Activated T-helper 2 cell treated with anti-CD3 and anti-CD28 coated beads, Interferon-gamma antibody, Interleukin-2, Interleukin-4, amounts not matched to agents 10 μg/mL and 5 μg/mL and 100 μg/mL, durations not matched to agents 14 hours and 24 hours and 36 hours (primary cell): Measurements from ENCODE around the gene EXOC2. TPM values are rescaled to one million over a fixed set of nuclear protein-coding genes. Genes with fewer than 3 reads are reported as not detected.

ENCODE experiments used
- DNase-seq: peaks from one replicate; pipeline ENCODE4 v3.0.0; 2021; ENCODE audit warnings: low spot score
- H3K27ac Mint-ChIP-seq: one replicate; pipeline ENCODE4 v1.8.0; 2021; ENCODE audit warnings: mixed read lengths
- H3K27me3 Mint-ChIP-seq: one replicate; pipeline ENCODE4 v1.8.0; 2021; ENCODE audit warnings: low read depth, mixed read lengths
- H3K36me3 Mint-ChIP-seq: one replicate; pipeline ENCODE4 v1.8.0; 2021; ENCODE audit warnings: low read depth, mixed read lengths
- H3K4me1 Mint-ChIP-seq: one replicate; pipeline ENCODE4 v1.8.0; 2021; ENCODE audit warnings: low read depth, mixed read lengths
- H3K4me3 Mint-ChIP-seq: one replicate; pipeline ENCODE4 v1.8.0; 2021; ENCODE audit warnings: low read depth, mild to moderate bottlenecking, moderate library complexity, mixed read lengths
- H3K9me3 Mint-ChIP-seq: one replicate; pipeline ENCODE4 v1.8.0; 2021; ENCODE audit warnings: mixed read lengths
- intact Hi-C: fragments of 100-400 bp; cut with micrococcal nuclease; formaldehyde crosslinking; loops from one replicate; pipeline ENCODE4 v1.15.1; 2023
- total RNA-seq: library from RNA; stranded (reverse); gene quantifications from 2 replicates; pipeline ENCODE4 v1.2.3, GENCODE V29; 2022

Gene EXOC2
- total RNA-seq, 1 donor from 2014 or later, result 53.9 TPM

- intact Hi-C loops, result no loop called here
- Mint-ChIP-seq H3K27me3 (no peaks in the 10 kb centered on the region), H3K4me3 (no peak overlapping the region), H3K9me3 (peaks cover 7% of the 10 kb centered on the region), H3K36me3 (peaks cover 11% of the 10 kb centered on the region), H3K4me1 (peaks cover 36% of the 10 kb centered on the region), H3K27ac (no peak overlapping the region)
- DNase-seq, result no peak
Measured at GRCh38 chr6:452301-453067, 240.5 kb downstream of the EXOC2 start.

DNA sequence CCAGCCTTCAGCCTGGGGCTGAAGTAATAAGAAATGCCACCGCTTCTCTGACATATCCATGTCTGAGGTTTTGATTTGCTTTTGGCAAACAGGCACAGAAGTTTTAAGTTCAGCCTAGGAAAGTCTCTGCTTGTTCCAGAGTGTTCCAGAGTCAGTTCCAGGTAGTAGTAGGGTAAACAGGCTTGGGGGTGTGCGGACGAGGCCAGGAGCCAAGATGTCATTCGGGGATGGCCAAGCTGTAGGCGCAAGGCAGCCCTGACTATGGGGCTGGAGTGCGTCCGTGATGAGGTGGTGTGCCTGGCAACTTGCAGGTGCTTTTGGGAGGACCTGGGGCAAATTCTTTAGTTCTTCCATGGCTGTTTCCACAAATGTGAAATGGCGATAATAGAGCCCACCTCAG, 241.1 kb downstream of the EXOC2 start:
- Mint-ChIP-seq H3K36me3 (peaks cover 5% of the 10 kb centered on the region), H3K9me3 (peaks cover 1% of the 10 kb centered on the region), H3K27me3 (no peaks in the 10 kb centered on the region), H3K4me3 (no peak overlapping the region), H3K27ac (no peak overlapping the region), H3K4me1 (peaks cover 34% of the 10 kb centered on the region)
- no peak for DNase-seq
- intact Hi-C loops, result no loop called here

DNA sequence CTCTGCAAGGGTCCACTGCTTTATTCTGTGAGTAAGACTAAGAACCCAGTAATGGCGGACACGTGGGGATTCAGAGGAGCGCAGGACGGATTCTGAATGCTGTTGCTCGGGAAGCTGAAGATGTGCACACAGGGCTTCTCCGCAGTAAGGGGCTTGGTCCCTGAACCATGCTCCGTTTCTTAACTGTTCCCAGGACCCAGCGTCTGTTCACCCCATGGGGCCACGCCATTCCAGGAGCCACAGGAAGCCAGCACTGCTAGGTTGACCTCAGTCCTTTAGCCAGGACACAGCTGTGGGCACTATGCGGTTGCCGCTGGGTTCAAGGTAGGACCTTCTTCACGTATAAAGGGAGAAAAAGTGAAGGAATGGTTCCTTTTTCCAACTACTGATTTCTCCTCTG, 241.6 kb downstream of the EXOC2 start:
- Mint-ChIP-seq H3K4me1 (peaks cover 39% of the 10 kb centered on the region), H3K27me3 (no peaks in the 10 kb centered on the region), H3K9me3 (no peaks in the 10 kb centered on the region), H3K36me3 (peaks cover 4% of the 10 kb centered on the region), H3K27ac (no peak overlapping the region), H3K4me3 (no peak overlapping the region)
- no peak for DNase-seq
- intact Hi-C loops, result no loop called here

GRCh38 chr6:449486-450419, 243.2 kb downstream of the EXOC2 start:
- Mint-ChIP-seq H3K27me3 (no peaks in the 10 kb centered on the region), H3K27ac (no peak overlapping the region), H3K4me3 (no peak overlapping the region), H3K9me3 (no peaks in the 10 kb centered on the region), H3K4me1 (peaks cover 49% of the 10 kb centered on the region), H3K36me3 (peaks cover 4% of the 10 kb centered on the region)
- intact Hi-C loops, result loop anchor here (5.0 kb wide), 1 partner anchor 47 kb away; no protein-coding TSS in a partner anchor
- DNase-seq, result no peak

- Mint-ChIP-seq H3K4me1 (peaks cover 47% of the 10 kb centered on the region), H3K27ac (no peak overlapping the region), H3K36me3 (no peaks in the 10 kb centered on the region), H3K27me3 (no peaks in the 10 kb centered on the region), H3K9me3 (no peaks in the 10 kb centered on the region), H3K4me3 (no peak overlapping the region)
- intact Hi-C loops, result loop anchor here (5.0 kb wide), 1 partner anchor 47 kb away; no protein-coding TSS in a partner anchor
- no peak for DNase-seq
Measured at GRCh38 chr6:449057-449430, 243.9 kb downstream of the EXOC2 start.

DNA sequence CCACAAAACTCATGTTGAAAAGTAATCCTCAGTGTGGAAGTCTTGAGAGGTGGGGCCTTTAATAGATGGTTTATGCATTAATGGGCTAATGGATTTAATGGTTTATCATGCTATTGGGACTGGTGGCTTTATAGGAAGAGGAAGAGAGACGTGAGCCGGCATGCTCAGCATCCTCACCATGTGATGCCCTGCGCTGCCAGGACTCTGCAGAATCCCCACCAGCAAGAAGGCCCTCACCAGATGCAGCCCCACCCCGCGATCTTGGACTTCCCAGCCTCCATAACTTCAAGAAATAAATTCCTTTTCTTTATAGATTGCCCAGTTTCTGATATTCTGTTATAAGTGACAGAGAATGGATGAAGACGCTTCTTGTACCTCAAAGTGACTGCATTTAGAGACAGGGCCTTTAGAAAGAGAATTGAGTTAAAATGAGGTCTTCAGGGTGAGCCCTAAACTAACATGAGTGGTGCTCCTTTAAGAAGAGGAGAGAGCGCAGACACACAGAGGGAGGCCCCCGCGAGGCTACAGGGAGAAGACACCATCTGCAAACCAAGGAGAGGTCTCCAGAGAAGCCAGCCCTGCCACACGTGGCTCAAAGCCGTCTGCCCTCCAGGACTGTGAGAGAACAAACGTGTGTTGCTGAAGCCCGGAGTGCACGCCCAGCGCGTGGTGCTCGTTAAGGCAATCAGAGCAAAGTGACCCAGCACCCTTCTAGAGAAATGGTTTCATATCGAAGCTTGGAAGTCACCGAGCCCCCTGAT, 244.5 kb downstream of the EXOC2 start:
- no peak for DNase-seq
- Mint-ChIP-seq H3K4me3 (no peak overlapping the region), H3K27ac (peak overlapping the region; percentile 91), H3K27me3 (no peaks in the 10 kb centered on the region), H3K9me3 (no peaks in the 10 kb centered on the region), H3K4me1 (peaks cover 53% of the 10 kb centered on the region), H3K36me3 (no peaks in the 10 kb centered on the region)
- intact Hi-C loops, result loop anchor here (5.0 kb wide), 1 partner anchor 46 kb away; no protein-coding TSS in a partner anchor

DNA sequence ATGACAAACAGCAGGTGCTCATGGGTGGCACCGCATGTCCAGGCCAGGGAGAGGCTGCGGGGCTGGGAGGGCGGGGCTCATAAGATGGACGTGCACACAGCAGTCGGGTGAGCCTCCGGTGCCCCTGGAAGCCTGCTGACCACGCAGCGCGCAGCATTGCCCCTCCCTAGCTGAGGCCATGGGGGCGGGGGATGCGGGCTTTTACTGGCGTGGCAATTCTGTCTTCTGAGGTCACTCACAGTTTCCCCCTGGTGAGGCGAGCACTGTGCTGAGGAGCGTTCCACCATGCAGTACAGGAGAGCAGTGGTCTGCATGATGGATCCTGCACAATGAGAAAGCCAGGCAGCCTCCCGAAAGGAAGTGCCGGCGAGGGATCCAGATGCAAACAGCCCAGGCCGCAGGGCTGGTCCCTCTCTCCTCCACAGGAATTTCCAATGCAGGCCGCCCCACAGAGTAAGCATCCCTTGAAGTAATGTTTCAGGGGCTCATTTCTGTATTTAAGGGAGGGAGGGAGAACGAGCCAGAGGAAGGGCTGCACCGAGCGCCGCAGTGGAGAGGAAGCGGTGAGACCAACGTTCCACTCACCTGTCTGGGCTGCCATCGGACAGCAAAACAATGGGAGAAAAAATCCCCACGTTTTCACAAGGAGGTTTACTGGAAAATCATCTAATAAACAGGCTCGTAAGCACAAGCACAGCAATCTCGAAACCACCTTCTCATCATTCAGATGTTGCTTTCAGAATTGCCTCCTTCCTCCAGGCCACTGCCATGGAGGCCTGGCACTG, 245.4 kb downstream of the EXOC2 start:
- Mint-ChIP-seq H3K27ac (peak overlapping the region; percentile 91), H3K36me3 (no peaks in the 10 kb centered on the region), H3K9me3 (no peaks in the 10 kb centered on the region), H3K4me1 (peaks cover 56% of the 10 kb centered on the region), H3K4me3 (peak overlapping the region; percentile 40), H3K27me3 (no peaks in the 10 kb centered on the region)
- no peak for DNase-seq
- intact Hi-C loops, result loop anchor here (1.0 to 5.0 kb wide), 5 partner anchors 19 to 155 kb away; partner anchors contain the start of genes DUSP22 and IRF4

GRCh38 chr6:446418-447366, 246.2 kb downstream of the EXOC2 start:
- Mint-ChIP-seq H3K36me3 (no peaks in the 10 kb centered on the region), H3K27me3 (no peaks in the 10 kb centered on the region), H3K9me3 (no peaks in the 10 kb centered on the region), H3K4me1 (peaks cover 54% of the 10 kb centered on the region), H3K4me3 (peak overlapping the region; percentile 40), H3K27ac (peak overlapping the region; percentile 91)
- intact Hi-C loops, result loop anchor here (1.0 to 5.0 kb wide), 8 partner anchors 14 to 154 kb away; partner anchors contain the start of genes DUSP22 and IRF4
- DNase-seq, result peak; percentile 88

DNA sequence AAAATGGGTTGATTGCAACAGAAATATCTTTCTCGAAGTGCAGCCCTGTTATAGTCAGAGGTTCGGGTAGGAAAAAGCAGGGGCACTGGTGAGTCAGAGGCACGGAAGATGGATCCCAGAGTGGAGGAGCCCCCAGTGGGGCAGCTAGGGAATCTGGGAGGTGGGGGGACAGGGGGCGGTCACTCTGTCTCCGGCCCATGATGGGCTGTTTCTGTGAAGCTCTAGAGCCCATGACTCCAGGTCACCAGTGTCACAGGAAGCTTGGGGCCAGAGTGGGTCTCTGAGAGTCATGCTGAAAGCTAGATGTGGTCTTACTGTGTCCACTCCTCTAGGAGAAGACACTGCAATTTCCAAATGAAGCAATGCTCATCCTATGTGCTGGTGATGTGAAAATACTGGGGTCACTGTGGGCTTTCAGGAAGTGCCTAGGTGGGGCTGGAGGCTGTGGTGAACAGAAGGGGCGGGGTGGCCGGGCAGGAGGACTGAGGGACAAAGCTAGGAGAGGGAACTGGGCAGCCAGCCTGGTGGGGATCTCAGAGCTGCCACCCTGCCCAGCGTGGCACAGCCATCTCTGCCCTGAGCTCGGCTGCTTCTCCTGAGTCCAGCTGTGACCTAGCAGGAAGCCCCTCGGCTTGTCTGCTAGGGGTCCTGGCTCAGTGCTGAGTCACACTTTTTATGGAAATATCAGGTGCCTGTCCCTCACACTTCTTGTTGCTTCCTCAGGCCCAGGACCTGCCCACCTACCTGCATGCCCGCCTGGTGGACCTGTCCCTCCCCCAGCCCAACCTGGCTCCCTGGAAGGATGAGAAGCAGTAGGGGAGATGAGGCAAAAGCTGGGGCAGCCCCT, 247.1 kb downstream of the EXOC2 start:
- no peaks in the 10 kb centered on the region for H3K27me3 Mint-ChIP-seq
- intact Hi-C loops, result loop anchor here (1.0 to 5.0 kb wide), 7 partner anchors 13 to 103 kb away; partner anchors contain the start of gene IRF4
- H3K4me3 Mint-ChIP-seq, result peak overlapping the region; percentile 45
- no peaks in the 10 kb centered on the region for H3K36me3 Mint-ChIP-seq
- H3K27ac Mint-ChIP-seq, result peak overlapping the region; percentile 91
- no peak for DNase-seq
- no peaks in the 10 kb centered on the region for H3K9me3 Mint-ChIP-seq
- H3K4me1 Mint-ChIP-seq, result peaks cover 53% of the 10 kb centered on the region

DNA sequence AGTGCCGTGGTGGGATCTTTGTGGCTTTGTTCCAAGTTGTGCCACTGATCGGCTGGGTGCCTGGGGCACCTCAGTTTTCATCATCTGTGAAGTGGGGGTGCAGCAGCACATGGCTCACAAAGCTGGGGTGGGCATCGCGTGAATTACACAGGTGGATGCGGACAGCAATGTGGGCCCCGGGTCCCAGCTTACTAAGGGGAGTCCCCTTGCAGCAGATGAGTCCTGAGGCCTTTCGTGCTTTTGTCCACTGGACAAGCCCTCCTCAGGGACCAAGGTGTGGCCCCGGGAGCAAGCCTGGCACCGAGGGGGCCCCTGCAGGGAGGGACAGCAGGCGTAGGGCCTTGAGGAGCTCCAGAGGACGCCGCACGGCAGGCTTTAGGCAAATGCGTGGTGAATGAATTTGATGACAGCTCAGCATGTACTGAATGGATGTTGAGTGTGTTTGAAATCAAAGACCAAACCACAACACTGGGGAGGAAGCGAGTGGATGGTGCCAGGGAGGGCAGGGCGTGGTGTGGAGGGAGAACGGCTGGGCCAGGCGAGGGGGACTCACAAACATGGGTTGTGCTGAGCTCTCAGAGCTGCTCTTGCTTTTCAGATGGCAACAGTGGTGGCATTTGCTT, 248.2 kb downstream of the EXOC2 start:
- DNase-seq, result peak; percentile 42
- no peaks in the 10 kb centered on the region for H3K9me3 Mint-ChIP-seq
- intact Hi-C loops, result loop anchor here (5.0 kb wide), 1 partner anchor 42 kb away; no protein-coding TSS in a partner anchor
- peaks cover 53% of the 10 kb centered on the region for H3K4me1 Mint-ChIP-seq
- no peak overlapping the region for H3K4me3 Mint-ChIP-seq
- H3K27me3 Mint-ChIP-seq, result no peaks in the 10 kb centered on the region
- H3K36me3 Mint-ChIP-seq, result no peaks in the 10 kb centered on the region
- peak overlapping the region; percentile 91 for H3K27ac Mint-ChIP-seq
